Hepatocyte (in vitro differentiated cells): ENCODE results near the gene ITPR1.

Source experiments
- CTCF ChIP-seq: fragments of 200-600 bp; sonication (generic); IDR thresholded peaks from 2 replicates; pipeline ENCODE4 v1.5.1; 2016; ENCODE audit warnings: antibody characterized with exemption, mild to moderate bottlenecking; ENCODE audit not compliant: poor library complexity
- EZH2 ChIP-seq: fragments of 200-600 bp; sonication (generic); IDR thresholded peaks from 2 replicates; pipeline ENCODE4 v1.6.1; 2016; ENCODE audit warnings: antibody characterized with exemption, mild to moderate bottlenecking, borderline replicate concordance
- EZH2phosphoT487 ChIP-seq: fragments of 200-600 bp; sonication (generic); IDR thresholded peaks from one replicate; pipeline ENCODE4 v1.6.1; 2018; ENCODE audit warnings: antibody characterized with exemption, mild to moderate bottlenecking, low read depth, moderate library complexity; ENCODE audit not compliant: unreplicated experiment, severe bottlenecking

- no peak for TF ChIP-seq CTCF
- TF ChIP-seq EZH2, result no peak
- no peak for TF ChIP-seq EZH2phosphoT487
These were observed 144.1 kb downstream of the ITPR1 start for GRCh38 chr3:4637265-4637664.
